SK-N-SH (cell line): ENCODE measurements around the gene BTBD9. TPM values are rescaled to one million over a fixed set of nuclear protein-coding genes. Genes with fewer than 3 reads are reported as not detected.

Experiments
- CTCF ChIA-PET: fragments of 300-600, 350-600 bp; formaldehyde crosslinking; extraction: SDS; loops from one replicate; lab custom pipeline; 2021; lab: Yijun Ruan, JAX
- POLR2A ChIA-PET: fragments of 350-600 bp; sonication (Branson Sonifier 250); formaldehyde crosslinking; extraction: SDS; loops from one replicate; lab custom pipeline; 2020; ENCODE audit warnings: antibody characterized with exemption, inconsistent platforms; lab: Yijun Ruan, JAX
- DNase-seq: peaks from one replicate; pipeline ENCODE4 v3.0.0; 2012
- H2AFZ ChIP-seq: fragments of 200-600 bp; sonication (generic); 2 replicates; pipeline ENCODE4 v1.8.1; 2016; ENCODE audit warnings: antibody characterized with exemption, mild to moderate bottlenecking, low read depth
- H3F3A ChIP-seq: fragments of 200-600 bp; sonication (generic); replicated peaks from 2 replicates; pipeline ENCODE3; 2016; ENCODE audit warnings: antibody characterized with exemption, mild to moderate bottlenecking; ENCODE audit not compliant: insufficient read depth
- H3K27ac ChIP-seq, 2 experiments: fragments of 200-500 bp in 1 of 2; fragments of 200-600 bp in 1 of 2; sonication (Bioruptor generic) in 1 of 2; sonication (generic), shearing (Covaris generic) in 1 of 2; 2 replicates each; pipeline versions ENCODE4 v1.5.1 to v1.6.1; 2014 to 2016; ENCODE audit warnings: low read depth in 2 of 2, inconsistent platforms in 1 of 2, low read length in 1 of 2, mild to moderate bottlenecking in 1 of 2, mixed read lengths in 1 of 2
- H3K27me3 ChIP-seq: fragments of 200-600 bp; sonication (generic), shearing (Covaris generic); 2 replicates; pipeline ENCODE4 v1.6.1; 2016; ENCODE audit warnings: mixed run types; ENCODE audit not compliant: insufficient read depth
- H3K36me3 ChIP-seq, 2 experiments: fragments of 200-500 bp in 1 of 2; fragments of 200-600 bp in 1 of 2; sonication (Bioruptor generic) in 1 of 2; sonication (generic) in 1 of 2; replicated peaks in 1 of 2; 2 replicates each; pipeline versions ENCODE3 to v1.5.1; 2014 to 2016; ENCODE audit warnings: low read length in 1 of 2, mild to moderate bottlenecking in 1 of 2; ENCODE audit not compliant: insufficient read depth in 2 of 2, control insufficient read depth in 1 of 2
- H3K4me1 ChIP-seq, 2 experiments: fragments of 200-500 bp in 1 of 2; fragments of 200-600 bp in 1 of 2; sonication (Bioruptor generic) in 1 of 2; sonication (generic), shearing (Covaris generic) in 1 of 2; 2 replicates each; pipeline versions ENCODE4 v1.5.1 to v1.6.1; 2014 to 2016; ENCODE audit warnings: low read depth in 1 of 2, low read length in 1 of 2, mixed run types in 1 of 2; ENCODE audit not compliant: insufficient read depth in 2 of 2, control insufficient read depth in 1 of 2
- H3K4me2 ChIP-seq: fragments of 200-600 bp; sonication (generic), shearing (Covaris generic); 2 replicates; pipeline ENCODE4 v1.6.1; 2017; ENCODE audit warnings: mixed run types
- H3K4me3 ChIP-seq, 2 experiments: fragments of 200-500 bp in 1 of 2; fragments of 200-600 bp in 1 of 2; sonication (Bioruptor generic) in 1 of 2; sonication (generic), shearing (Covaris generic) in 1 of 2; 2 replicates each; pipeline versions ENCODE4 v1.5.1 to v1.8.1; 2014 to 2016; ENCODE audit warnings: low read depth in 2 of 2, inconsistent platforms in 1 of 2, low read length in 1 of 2, mild to moderate bottlenecking in 1 of 2, mixed read lengths in 1 of 2, moderate library complexity in 1 of 2
- H3K79me2 ChIP-seq: fragments of 200-600 bp; sonication (generic); 2 replicates; pipeline ENCODE4 v1.8.1; 2017; ENCODE audit warnings: mild to moderate bottlenecking; ENCODE audit not compliant: insufficient read depth
- H3K9ac ChIP-seq: fragments of 200-600 bp; sonication (generic); 2 replicates; pipeline ENCODE4 v1.6.1; 2017; ENCODE audit warnings: mixed run types
- H3K9me2 ChIP-seq: fragments of 200-600 bp; sonication (generic); 2 replicates; pipeline ENCODE4 v1.6.1; 2017; ENCODE audit warnings: mixed run types
- H3K9me3 ChIP-seq: fragments of 200-600 bp; sonication (generic); 2 replicates; pipeline ENCODE4 v1.6.1; 2017; ENCODE audit warnings: mixed run types, mild to moderate bottlenecking, moderate library complexity
- H4K20me1 ChIP-seq: fragments of 200-600 bp; sonication (generic); 2 replicates; pipeline ENCODE4 v1.6.1; 2017; ENCODE audit warnings: mild to moderate bottlenecking, mixed run types; ENCODE audit not compliant: insufficient read depth
- EZH2phosphoT487 ChIP-seq: fragments of 200-600 bp; sonication (generic); IDR thresholded peaks from 2 replicates; pipeline ENCODE4 v1.6.1; 2017; ENCODE audit warnings: low read depth, mixed run types, mild to moderate bottlenecking, antibody characterized with exemption, moderate library complexity, borderline replicate concordance
- GATA2 ChIP-seq: sonication (generic); formaldehyde crosslinking; IDR thresholded peaks from 2 replicates; pipeline ENCODE4 v1.5.0; 2020; ENCODE audit warnings: mild to moderate bottlenecking, missing genetic modification reagents
- JUND ChIP-seq: IDR thresholded peaks from 2 replicates; pipeline ENCODE4 v1.4.0; 2012
- MEF2A ChIP-seq: IDR thresholded peaks from 2 replicates; pipeline ENCODE4 v1.4.0; 2012; ENCODE audit warnings: low read depth, borderline replicate concordance
- MXI1 ChIP-seq: IDR thresholded peaks from 2 replicates; pipeline ENCODE4 v1.6.1; 2012; ENCODE audit warnings: mild to moderate bottlenecking, low read depth, low read length, improper control_type of control experiment
- NFIC ChIP-seq: IDR thresholded peaks from 2 replicates; pipeline ENCODE4 v1.4.0; 2012; ENCODE audit warnings: borderline replicate concordance
- NRF1 ChIP-seq: IDR thresholded peaks from 2 replicates; pipeline ENCODE4 v1.6.1; 2012; ENCODE audit warnings: low read depth, mild to moderate bottlenecking, low read length
- POLR2AphosphoS5 ChIP-seq: IDR thresholded peaks from 2 replicates; pipeline ENCODE4 v1.6.1; 2012; ENCODE audit warnings: low read depth, low read length
- RAD21 ChIP-seq: IDR thresholded peaks from 2 replicates; pipeline ENCODE4 v1.6.1; 2012; ENCODE audit warnings: mild to moderate bottlenecking, low read length
- RFX5 ChIP-seq: IDR thresholded peaks from 2 replicates; pipeline ENCODE4 v1.6.1; 2012; ENCODE audit warnings: mild to moderate bottlenecking, improper control_type of control experiment, low read length
- SIN3A ChIP-seq: IDR thresholded peaks from 2 replicates; pipeline ENCODE4 v1.6.1; 2012; ENCODE audit warnings: low read depth, mild to moderate bottlenecking, low read length, moderate library complexity, borderline replicate concordance
- TCF12 ChIP-seq: IDR thresholded peaks from 2 replicates; pipeline ENCODE4 v1.4.0; 2012
- WGBS: methylation state at CpG from one replicate; pipeline ENCODE4 v1.1.6; 2017; ENCODE audit warnings: low lambda C conversion rate; 5-methylcytosine and 5-hydroxymethylcytosine counted together
- polyA plus RNA-seq, 3 experiments: library from polyadenylated mRNA; depleted of rRNA; stranded (reverse); fragments of >200 nt; gene quantifications; 2 replicates each; pipeline ENCODE4 v1.2.3, GENCODE V29; 2012
- TF ChIP-seq, protein P1 (sequence below): IDR thresholded peaks from 2 replicates; pipeline ENCODE4 v1.4.0; 2012; ENCODE audit warnings: low read depth, borderline replicate concordance
- TF ChIP-seq, protein P2 (sequence below): fragments of 200-600 bp; sonication (generic); IDR thresholded peaks from 2 replicates; pipeline ENCODE4 v1.6.1; 2017; ENCODE audit warnings: antibody characterized with exemption, mild to moderate bottlenecking, moderate library complexity
- TF ChIP-seq, protein P3 (sequence below): IDR thresholded peaks from 2 replicates; pipeline ENCODE4 v1.4.0; 2012; ENCODE audit warnings: low read depth, borderline replicate concordance

The BTBD9 gene
- polyA plus RNA-seq, 1 of the 3 experiments (the other 2 are of a cell fraction) = 2.2 TPM

DNA sequence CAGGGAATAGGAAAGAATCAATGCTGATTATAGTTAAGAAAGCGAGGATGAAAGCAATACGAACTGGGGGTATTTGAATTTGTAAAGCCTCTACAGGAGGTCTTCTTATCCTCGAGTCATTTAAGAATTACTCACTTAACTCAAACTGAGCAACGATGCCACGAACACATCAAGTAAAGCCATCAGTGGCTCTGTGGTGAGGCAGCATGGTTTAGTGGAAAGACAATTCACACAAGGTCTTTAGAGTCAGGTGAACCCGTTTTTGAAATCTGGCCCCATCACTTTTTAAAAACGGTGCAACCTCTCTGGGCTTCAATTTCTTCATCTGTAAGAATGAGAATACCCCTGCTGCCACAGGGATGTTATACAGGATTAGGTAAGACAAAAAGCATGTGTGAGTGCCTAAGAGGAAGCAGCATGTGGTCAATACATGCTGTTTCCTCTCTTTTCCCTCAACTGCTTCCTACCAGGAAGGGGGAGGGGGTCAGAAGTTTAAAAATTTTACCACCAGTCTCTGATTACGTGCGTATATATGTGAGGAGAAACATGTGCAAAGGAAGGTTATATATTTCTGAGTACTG lies 162.0 kb downstream of the BTBD9 start:
- Histone ChIP-seq H3K9me2 (no peaks in the 10 kb centered on the region), H3K4me3 (no peak overlapping the region), H3K4me1 (peaks cover 6 to 15% of the 10 kb centered on the region in 2 experiments; a peak in 2 of 4 replicates), H3F3A (no peaks in the 10 kb centered on the region), H4K20me1 (no peaks in the 10 kb centered on the region), H2AFZ (no peak overlapping the region), H3K27me3 (no peaks in the 10 kb centered on the region), H3K79me2 (no peaks in the 10 kb centered on the region), H3K4me2 (no peak overlapping the region), H3K36me3 (no peaks in the 10 kb centered on the region), H3K9me3 (no peaks in the 10 kb centered on the region), H3K9ac (no peak overlapping the region), H3K27ac (no peak overlapping the region)
- POLR2A ChIA-PET = no interaction called here
- 86% methylated on average over 9 of the region's 9 CpGs for WGBS
- CTCF ChIA-PET = interaction anchor here (1.1 to 2.2 kb wide), 2 partner anchors 12 to 16 kb away, joined by 3 to 10 read pairs; no protein-coding TSS in a partner anchor
- no peak for DNase-seq
- TF ChIP-seq TCF12 (no peak), NRF1 (no peak), MXI1 (no peak), SIN3A (no peak), GATA2 (CRISPR knock-in tag) (no peak), NFIC (no peak), JUND (no peak), POLR2AphosphoS5 (no peak), MEF2A (no peak), RAD21 (no peak), RFX5 (no peak), EZH2phosphoT487 (no peak)
- TF ChIP-seq, protein P1, sequence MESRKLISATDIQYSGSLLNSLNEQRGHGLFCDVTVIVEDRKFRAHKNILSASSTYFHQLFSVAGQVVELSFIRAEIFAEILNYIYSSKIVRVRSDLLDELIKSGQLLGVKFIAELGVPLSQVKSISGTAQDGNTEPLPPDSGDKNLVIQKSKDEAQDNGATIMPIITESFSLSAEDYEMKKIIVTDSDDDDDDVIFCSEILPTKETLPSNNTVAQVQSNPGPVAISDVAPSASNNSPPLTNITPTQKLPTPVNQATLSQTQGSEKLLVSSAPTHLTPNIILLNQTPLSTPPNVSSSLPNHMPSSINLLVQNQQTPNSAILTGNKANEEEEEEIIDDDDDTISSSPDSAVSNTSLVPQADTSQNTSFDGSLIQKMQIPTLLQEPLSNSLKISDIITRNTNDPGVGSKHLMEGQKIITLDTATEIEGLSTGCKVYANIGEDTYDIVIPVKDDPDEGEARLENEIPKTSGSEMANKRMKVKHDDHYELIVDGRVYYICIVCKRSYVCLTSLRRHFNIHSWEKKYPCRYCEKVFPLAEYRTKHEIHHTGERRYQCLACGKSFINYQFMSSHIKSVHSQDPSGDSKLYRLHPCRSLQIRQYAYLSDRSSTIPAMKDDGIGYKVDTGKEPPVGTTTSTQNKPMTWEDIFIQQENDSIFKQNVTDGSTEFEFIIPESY = no peak
- TF ChIP-seq, protein P2, sequence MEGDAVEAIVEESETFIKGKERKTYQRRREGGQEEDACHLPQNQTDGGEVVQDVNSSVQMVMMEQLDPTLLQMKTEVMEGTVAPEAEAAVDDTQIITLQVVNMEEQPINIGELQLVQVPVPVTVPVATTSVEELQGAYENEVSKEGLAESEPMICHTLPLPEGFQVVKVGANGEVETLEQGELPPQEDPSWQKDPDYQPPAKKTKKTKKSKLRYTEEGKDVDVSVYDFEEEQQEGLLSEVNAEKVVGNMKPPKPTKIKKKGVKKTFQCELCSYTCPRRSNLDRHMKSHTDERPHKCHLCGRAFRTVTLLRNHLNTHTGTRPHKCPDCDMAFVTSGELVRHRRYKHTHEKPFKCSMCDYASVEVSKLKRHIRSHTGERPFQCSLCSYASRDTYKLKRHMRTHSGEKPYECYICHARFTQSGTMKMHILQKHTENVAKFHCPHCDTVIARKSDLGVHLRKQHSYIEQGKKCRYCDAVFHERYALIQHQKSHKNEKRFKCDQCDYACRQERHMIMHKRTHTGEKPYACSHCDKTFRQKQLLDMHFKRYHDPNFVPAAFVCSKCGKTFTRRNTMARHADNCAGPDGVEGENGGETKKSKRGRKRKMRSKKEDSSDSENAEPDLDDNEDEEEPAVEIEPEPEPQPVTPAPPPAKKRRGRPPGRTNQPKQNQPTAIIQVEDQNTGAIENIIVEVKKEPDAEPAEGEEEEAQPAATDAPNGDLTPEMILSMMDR = no peak
- TF ChIP-seq, protein P3, sequence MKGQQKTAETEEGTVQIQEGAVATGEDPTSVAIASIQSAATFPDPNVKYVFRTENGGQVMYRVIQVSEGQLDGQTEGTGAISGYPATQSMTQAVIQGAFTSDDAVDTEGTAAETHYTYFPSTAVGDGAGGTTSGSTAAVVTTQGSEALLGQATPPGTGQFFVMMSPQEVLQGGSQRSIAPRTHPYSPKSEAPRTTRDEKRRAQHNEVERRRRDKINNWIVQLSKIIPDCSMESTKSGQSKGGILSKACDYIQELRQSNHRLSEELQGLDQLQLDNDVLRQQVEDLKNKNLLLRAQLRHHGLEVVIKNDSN = no peak
